Astrocyte (in vitro differentiated cells and primary cell): ENCODE measurements around the gene CSNK1E. TPM values are rescaled to one million over a fixed set of nuclear protein-coding genes. Genes with fewer than 3 reads are reported as not detected.
A peak's percentile ranks its signal among the peaks of the same experiment; 100 is the strongest.

Experiments used
- DNase-seq: peaks from one replicate; pipeline ENCODE4 v3.0.0-alpha.2; 2010; ENCODE audit warnings: low read depth
- FAIRE-seq: peaks from 2 replicates; lab custom pipeline; 2011; peaks lifted over from hg19 to GRCh38; lab: Jason Lieb, UNC
- H2AFZ ChIP-seq: 2 replicates; pipeline ENCODE4 v1.6.0; 2012; ENCODE audit warnings: low read depth, low read length, inconsistent platforms
- H3K27ac ChIP-seq: 2 replicates; pipeline ENCODE4 v1.5.1; 2011; ENCODE audit warnings: low read depth, low read length, inconsistent platforms
- H3K27me3 ChIP-seq: 2 replicates; pipeline ENCODE4 v1.6.0; 2011; ENCODE audit warnings: low read length, inconsistent platforms; ENCODE audit not compliant: insufficient read depth
- H3K36me3 ChIP-seq: 2 replicates; pipeline ENCODE4 v1.5.1; 2011; ENCODE audit warnings: low read length, inconsistent platforms; ENCODE audit not compliant: insufficient read depth
- H3K4me1 ChIP-seq: 2 replicates; pipeline ENCODE4 v1.5.1; 2011; ENCODE audit warnings: low read length, inconsistent platforms; ENCODE audit not compliant: insufficient read depth
- H3K4me2 ChIP-seq: 2 replicates; pipeline ENCODE4 v1.6.0; 2012; ENCODE audit warnings: low read length, inconsistent platforms
- H3K4me3 ChIP-seq: 2 replicates; pipeline ENCODE4 v1.5.1; 2011; ENCODE audit warnings: low read depth, mild to moderate bottlenecking, low read length, inconsistent platforms; ENCODE audit not compliant: insufficient read depth
- H3K79me2 ChIP-seq: 2 replicates; pipeline ENCODE4 v1.6.0; 2012; ENCODE audit warnings: mild to moderate bottlenecking, low read length, inconsistent platforms; ENCODE audit not compliant: insufficient read depth
- H3K9ac ChIP-seq: 2 replicates; pipeline ENCODE4 v1.6.0; 2012; ENCODE audit warnings: mild to moderate bottlenecking, low read length, inconsistent platforms
- H3K9me3 ChIP-seq: 2 replicates; pipeline ENCODE4 v1.5.1; 2012; ENCODE audit warnings: low read depth, mild to moderate bottlenecking, low read length, inconsistent platforms; ENCODE audit not compliant: insufficient read depth
- H4K20me1 ChIP-seq: 2 replicates; pipeline ENCODE4 v1.6.0; 2012; ENCODE audit warnings: low read length, inconsistent platforms; ENCODE audit not compliant: insufficient read depth
- H3K27ac Mint-ChIP-seq: one replicate; pipeline ENCODE4 v1.8.0; 2021; ENCODE audit warnings: mild to moderate bottlenecking, mixed read lengths; ENCODE audit not compliant: unreplicated experiment
- H3K27me3 Mint-ChIP-seq: one replicate; pipeline ENCODE4 v1.8.0; 2021; ENCODE audit warnings: low read depth, mixed read lengths; ENCODE audit not compliant: unreplicated experiment
- H3K36me3 Mint-ChIP-seq: one replicate; pipeline ENCODE4 v1.8.0; 2021; ENCODE audit warnings: low read depth, mixed read lengths; ENCODE audit not compliant: unreplicated experiment
- H3K4me1 Mint-ChIP-seq: one replicate; pipeline ENCODE4 v1.8.0; 2021; ENCODE audit warnings: low read depth, mixed read lengths; ENCODE audit not compliant: unreplicated experiment
- H3K4me3 Mint-ChIP-seq: one replicate; pipeline ENCODE4 v1.8.0; 2021; ENCODE audit warnings: mild to moderate bottlenecking, moderate library complexity, mixed read lengths; ENCODE audit not compliant: unreplicated experiment
- H3K9me3 Mint-ChIP-seq: one replicate; pipeline ENCODE4 v1.8.0; 2021; ENCODE audit warnings: mild to moderate bottlenecking, mixed read lengths; ENCODE audit not compliant: unreplicated experiment
- EZH2 ChIP-seq: IDR thresholded peaks from 2 replicates; pipeline ENCODE4 v1.6.1; 2012; ENCODE audit warnings: mild to moderate bottlenecking, low read length, inconsistent platforms; ENCODE audit not compliant: insufficient read depth
- total RNA-seq: library from RNA; stranded (reverse); gene quantifications from 2 replicates; pipeline ENCODE4 v1.2.1, GENCODE V29; 2021
- TF ChIP-seq, protein P1 (sequence below): IDR thresholded peaks from 2 replicates; pipeline ENCODE4 v1.5.1; 2011; ENCODE audit warnings: low read depth, mild to moderate bottlenecking, inconsistent platforms, low read length, moderate library complexity; ENCODE audit not compliant: insufficient read depth

The CSNK1E gene
- total RNA-seq, 1 donor from 2014 or later = 171 TPM

GRCh38 chr22:38264322-38264843 is 52.9 kb downstream of the CSNK1E start:
- TF ChIP-seq, protein P1, sequence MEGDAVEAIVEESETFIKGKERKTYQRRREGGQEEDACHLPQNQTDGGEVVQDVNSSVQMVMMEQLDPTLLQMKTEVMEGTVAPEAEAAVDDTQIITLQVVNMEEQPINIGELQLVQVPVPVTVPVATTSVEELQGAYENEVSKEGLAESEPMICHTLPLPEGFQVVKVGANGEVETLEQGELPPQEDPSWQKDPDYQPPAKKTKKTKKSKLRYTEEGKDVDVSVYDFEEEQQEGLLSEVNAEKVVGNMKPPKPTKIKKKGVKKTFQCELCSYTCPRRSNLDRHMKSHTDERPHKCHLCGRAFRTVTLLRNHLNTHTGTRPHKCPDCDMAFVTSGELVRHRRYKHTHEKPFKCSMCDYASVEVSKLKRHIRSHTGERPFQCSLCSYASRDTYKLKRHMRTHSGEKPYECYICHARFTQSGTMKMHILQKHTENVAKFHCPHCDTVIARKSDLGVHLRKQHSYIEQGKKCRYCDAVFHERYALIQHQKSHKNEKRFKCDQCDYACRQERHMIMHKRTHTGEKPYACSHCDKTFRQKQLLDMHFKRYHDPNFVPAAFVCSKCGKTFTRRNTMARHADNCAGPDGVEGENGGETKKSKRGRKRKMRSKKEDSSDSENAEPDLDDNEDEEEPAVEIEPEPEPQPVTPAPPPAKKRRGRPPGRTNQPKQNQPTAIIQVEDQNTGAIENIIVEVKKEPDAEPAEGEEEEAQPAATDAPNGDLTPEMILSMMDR = no peak
- no peak for TF ChIP-seq EZH2
- peaks cover 98% of the 10 kb centered on the region for H3K79me2 ChIP-seq

DNA sequence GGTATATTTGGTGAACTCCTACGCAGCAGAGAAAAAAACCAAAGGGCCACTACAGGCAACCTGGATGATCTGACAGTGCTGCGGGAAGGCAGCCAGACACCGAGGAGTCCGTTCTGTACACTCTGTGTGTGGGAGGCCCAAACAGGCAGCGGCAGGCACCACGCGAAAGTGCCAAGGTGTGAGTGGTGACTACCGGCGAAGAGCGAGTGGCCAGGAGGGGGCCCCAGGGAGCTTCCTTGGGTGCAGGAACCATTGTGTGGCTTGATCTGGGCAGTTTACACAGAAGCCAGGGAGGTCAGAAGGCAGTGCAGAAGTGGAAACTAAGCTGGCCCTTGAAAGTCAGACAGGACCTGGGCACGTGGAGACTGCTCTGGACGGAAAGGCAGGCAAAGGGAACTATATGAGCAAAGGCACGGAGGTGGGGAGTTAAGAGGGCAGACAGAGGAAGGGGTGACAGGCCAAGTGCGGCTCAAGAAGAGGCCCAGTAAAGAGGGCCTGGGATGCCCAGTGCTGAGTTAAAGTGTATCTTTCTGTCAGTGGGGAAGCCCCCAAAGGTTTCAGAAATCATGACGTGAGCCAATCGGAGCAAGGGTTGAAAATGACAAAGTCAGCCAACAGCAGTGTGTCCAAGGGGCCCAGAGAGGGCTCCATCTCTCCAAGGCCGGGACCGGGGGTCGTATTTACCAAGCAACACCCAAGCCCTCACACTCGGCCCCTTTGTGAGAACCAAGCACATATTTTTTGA is 55.0 kb downstream of the CSNK1E start:
- no peaks in the 10 kb centered on the region for H3K27me3 Mint-ChIP-seq
- H3K4me3 Mint-ChIP-seq = no peak overlapping the region
- H3K4me1 Mint-ChIP-seq = peaks cover 24% of the 10 kb centered on the region
- no peaks in the 10 kb centered on the region for H3K27me3 ChIP-seq
- no peak for TF ChIP-seq EZH2
- TF ChIP-seq, protein P1 = peak; percentile 20
- no peak overlapping the region for H3K27ac ChIP-seq
- peaks cover 28% of the 10 kb centered on the region for H3K4me1 ChIP-seq
- DNase-seq (no peak), FAIRE-seq (no peak)
- H3K4me2 ChIP-seq = no peak overlapping the region
- H3K36me3 Mint-ChIP-seq = peaks cover 22% of the 10 kb centered on the region
- no peak overlapping the region for H3K27ac Mint-ChIP-seq
- H3K4me3 ChIP-seq = no peak overlapping the region
- peaks cover 95% of the 10 kb centered on the region for H4K20me1 ChIP-seq
- H3K9ac ChIP-seq = no peak overlapping the region
- no peaks in the 10 kb centered on the region for H3K9me3 ChIP-seq
- H3K36me3 ChIP-seq = no peaks in the 10 kb centered on the region
- H2AFZ ChIP-seq = no peak overlapping the region
- H3K9me3 Mint-ChIP-seq = peaks cover 2% of the 10 kb centered on the region
- peaks cover 98% of the 10 kb centered on the region for H3K79me2 ChIP-seq

More at GRCh38 chr22:38264322-38264843, 52.9 kb downstream of the CSNK1E start:
- Mint-ChIP-seq H3K9me3 (peaks cover 2% of the 10 kb centered on the region), H3K27ac (no peak overlapping the region), H3K36me3 (peaks cover 22% of the 10 kb centered on the region), H3K4me1 (peaks cover 22% of the 10 kb centered on the region), H3K4me3 (no peak overlapping the region), H3K27me3 (no peaks in the 10 kb centered on the region)
- Histone ChIP-seq H3K9ac (no peak overlapping the region), H3K27me3 (no peaks in the 10 kb centered on the region), H3K27ac (no peak overlapping the region), H3K36me3 (no peaks in the 10 kb centered on the region), H3K4me1 (peaks cover 15% of the 10 kb centered on the region), H4K20me1 (peaks cover 95% of the 10 kb centered on the region), H3K9me3 (no peaks in the 10 kb centered on the region), H2AFZ (no peak overlapping the region), H3K4me3 (no peak overlapping the region), H3K4me2 (no peak overlapping the region)
- FAIRE-seq (no peak), DNase-seq (no peak)
